Adrenal gland (tissue), 5 donors: Measurements from ENCODE around the gene OLIG2.

Experiments
- POLR2A ChIP-seq, 2 donors: fragments of 450-650 bp; IDR thresholded peaks; one replicate each; pipeline ENCODE4 v1.6.1; 2017; ENCODE audit warnings: antibody characterized with exemption in 2 of 2, mild to moderate bottlenecking in 2 of 2, moderate library complexity in 1 of 2
- TF ChIP-seq, protein P1 (sequence below), 6 experiments: fragments of 450-650 bp in 4 of 6; fragments of 200-600 bp in 2 of 6; sonication (generic) in 1 of 6; IDR thresholded peaks; 1 replicate in 5 of 6; 2 replicates in 1 of 6; pipeline versions ENCODE4 v1.5.1 to v1.8.0; 2016 to 2021; ENCODE audit warnings: antibody characterized with exemption in 6 of 6, mild to moderate bottlenecking in 2 of 6, moderate library complexity in 1 of 6
- donor health status: DM: no; HTN: no; CAD: no.

DNA sequence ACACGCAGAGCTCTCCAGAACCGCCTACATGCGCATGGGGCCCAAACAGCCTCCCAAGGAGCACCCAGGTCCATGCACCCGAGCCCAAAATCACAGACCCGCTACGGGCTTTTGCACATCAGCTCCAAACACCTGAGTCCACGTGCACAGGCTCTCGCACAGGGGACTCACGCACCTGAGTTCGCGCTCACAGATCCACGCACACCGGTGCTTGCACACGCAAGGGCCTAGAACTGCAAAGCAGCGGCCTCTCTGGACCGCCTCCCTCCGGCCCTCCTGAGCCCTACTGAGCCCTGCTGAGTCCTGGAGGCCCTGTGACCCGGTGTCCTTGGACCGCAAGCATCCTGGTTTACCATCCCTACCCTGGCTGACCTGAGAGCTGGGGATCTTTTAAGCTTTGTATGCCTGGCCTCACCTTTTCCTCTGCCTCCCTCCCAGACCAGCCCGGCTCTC lies 8.3 kb downstream of the OLIG2 start:
- TF ChIP-seq POLR2A (IDR thresholded peaks at IDR 0.05), result no peak
- TF ChIP-seq, protein P1, sequence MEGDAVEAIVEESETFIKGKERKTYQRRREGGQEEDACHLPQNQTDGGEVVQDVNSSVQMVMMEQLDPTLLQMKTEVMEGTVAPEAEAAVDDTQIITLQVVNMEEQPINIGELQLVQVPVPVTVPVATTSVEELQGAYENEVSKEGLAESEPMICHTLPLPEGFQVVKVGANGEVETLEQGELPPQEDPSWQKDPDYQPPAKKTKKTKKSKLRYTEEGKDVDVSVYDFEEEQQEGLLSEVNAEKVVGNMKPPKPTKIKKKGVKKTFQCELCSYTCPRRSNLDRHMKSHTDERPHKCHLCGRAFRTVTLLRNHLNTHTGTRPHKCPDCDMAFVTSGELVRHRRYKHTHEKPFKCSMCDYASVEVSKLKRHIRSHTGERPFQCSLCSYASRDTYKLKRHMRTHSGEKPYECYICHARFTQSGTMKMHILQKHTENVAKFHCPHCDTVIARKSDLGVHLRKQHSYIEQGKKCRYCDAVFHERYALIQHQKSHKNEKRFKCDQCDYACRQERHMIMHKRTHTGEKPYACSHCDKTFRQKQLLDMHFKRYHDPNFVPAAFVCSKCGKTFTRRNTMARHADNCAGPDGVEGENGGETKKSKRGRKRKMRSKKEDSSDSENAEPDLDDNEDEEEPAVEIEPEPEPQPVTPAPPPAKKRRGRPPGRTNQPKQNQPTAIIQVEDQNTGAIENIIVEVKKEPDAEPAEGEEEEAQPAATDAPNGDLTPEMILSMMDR (IDR thresholded peaks at IDR 0.05), result no peak
